Activated CD8-positive, alpha-beta memory T cell treated with anti-CD3 and anti-CD28 coated beads, Interleukin-2, amount 10 ng/mL, durations not matched to agents 7 days and 5 days (primary cell): ENCODE data around the gene CERS6. TPM values are rescaled to one million over a fixed set of nuclear protein-coding genes. Genes with fewer than 3 reads are reported as not detected.
"Not testable (repeated sequence)": the region's sequence is repeated elsewhere in the genome, so short reads cannot be mapped to it uniquely, and the experiment has no call there.

ENCODE experiments used
- ATAC-seq: fragments of 150-1000 bp; cut with Tn5 transposase; one replicate; pipeline ENCODE4 v1.10.0; 2021; ENCODE audit warnings: moderate library complexity
- CTCF ChIA-PET: fragments of 350-600 bp; sonication (Branson Sonifier 250); formaldehyde crosslinking; loops from one replicate; lab custom pipeline; 2021; ENCODE audit warnings: antibody characterized with exemption; lab: Charles Lee
- DNase-seq: peaks from one replicate; pipeline ENCODE4 v3.0.0-alpha.2; 2020
- H3K27ac Mint-ChIP-seq: one replicate; pipeline ENCODE4 v1.8.0; 2021; ENCODE audit warnings: mild to moderate bottlenecking, mixed read lengths
- H3K27me3 Mint-ChIP-seq: one replicate; pipeline ENCODE4 v1.8.0; 2021; ENCODE audit warnings: mixed read lengths
- H3K36me3 Mint-ChIP-seq: one replicate; pipeline ENCODE4 v1.8.0; 2021; ENCODE audit warnings: mild to moderate bottlenecking, mixed read lengths
- H3K4me1 Mint-ChIP-seq: one replicate; pipeline ENCODE4 v1.8.0; 2021; ENCODE audit warnings: mixed read lengths
- H3K4me3 Mint-ChIP-seq: one replicate; pipeline ENCODE4 v1.8.0; 2021; ENCODE audit warnings: mild to moderate bottlenecking, moderate library complexity, mixed read lengths
- H3K9me3 Mint-ChIP-seq: one replicate; pipeline ENCODE4 v1.8.0; 2022; ENCODE audit warnings: low read depth, mixed read lengths
- total RNA-seq, 2 experiments: library from RNA; stranded (reverse); gene quantifications; one replicate each; pipeline ENCODE4 v1.2.3, GENCODE V29; 2021

The CERS6 gene
- total RNA-seq, 2 experiments from 2014 or later, result 5.0 to 12.7 TPM

DNA sequence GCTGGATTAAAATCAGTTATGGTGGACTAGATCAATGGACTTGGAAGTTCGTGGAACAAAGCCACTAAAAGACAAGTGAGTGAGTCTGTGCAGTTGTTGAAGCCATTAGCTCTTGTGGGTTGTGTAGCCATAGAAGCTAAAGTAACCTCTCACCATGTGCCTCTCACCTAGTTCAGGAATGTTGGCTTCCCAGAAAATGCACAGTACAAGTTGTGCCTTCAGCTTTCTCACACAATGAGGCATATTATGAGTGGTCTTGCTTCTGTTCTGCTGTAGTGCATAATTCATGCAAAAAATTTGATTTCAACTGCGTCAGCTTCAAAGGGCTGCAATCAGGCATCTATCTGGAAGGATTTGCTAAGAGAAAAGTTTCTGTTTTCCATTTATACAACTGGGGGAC lies 26.2 kb downstream of the CERS6 start:
- H3K36me3 Mint-ChIP-seq, result no peaks in the 10 kb centered on the region
- H3K9me3 Mint-ChIP-seq, result no peaks in the 10 kb centered on the region
- CTCF ChIA-PET, result interaction anchor here (0.5 to 3.0 kb wide), 4 partner anchors 11 to 287 kb away, joined by 3 to 7 read pairs (median 4); no protein-coding TSS in a partner anchor
- H3K4me1 Mint-ChIP-seq, result no peaks in the 10 kb centered on the region
- H3K4me3 Mint-ChIP-seq, result no peak overlapping the region
- DNase-seq (no peak), ATAC-seq (no peak)
- H3K27ac Mint-ChIP-seq, result no peak overlapping the region
- peaks cover 26% of the 10 kb centered on the region for H3K27me3 Mint-ChIP-seq

GRCh38 chr2:168482952-168483831 lies 27.1 kb downstream of the CERS6 start:
- ATAC-seq (no peak), DNase-seq (no peak)
- Mint-ChIP-seq H3K4me1 (no peaks in the 10 kb centered on the region), H3K27me3 (peaks cover 26% of the 10 kb centered on the region), H3K27ac (no peak overlapping the region), H3K4me3 (no peak overlapping the region), H3K36me3 (no peaks in the 10 kb centered on the region), H3K9me3 (no peaks in the 10 kb centered on the region)
- CTCF ChIA-PET, result interaction anchor here (0.5 to 1.6 kb wide), 5 partner anchors 26 to 364 kb away, joined by 3 to 4 read pairs (median 3); no protein-coding TSS in a partner anchor

GRCh38 chr2:168486477-168486876 lies 30.4 kb downstream of the CERS6 start:
- ATAC-seq (no peak), DNase-seq (no peak)
- H3K9me3 Mint-ChIP-seq, result peaks cover 2% of the 10 kb centered on the region
- peaks cover 6% of the 10 kb centered on the region for H3K36me3 Mint-ChIP-seq
- H3K4me1 Mint-ChIP-seq, result peaks cover 16% of the 10 kb centered on the region
- H3K4me3 Mint-ChIP-seq, result no peak overlapping the region
- peaks cover 20% of the 10 kb centered on the region for H3K27me3 Mint-ChIP-seq
- no peak overlapping the region for H3K27ac Mint-ChIP-seq
- CTCF ChIA-PET, result no interaction called here

DNA sequence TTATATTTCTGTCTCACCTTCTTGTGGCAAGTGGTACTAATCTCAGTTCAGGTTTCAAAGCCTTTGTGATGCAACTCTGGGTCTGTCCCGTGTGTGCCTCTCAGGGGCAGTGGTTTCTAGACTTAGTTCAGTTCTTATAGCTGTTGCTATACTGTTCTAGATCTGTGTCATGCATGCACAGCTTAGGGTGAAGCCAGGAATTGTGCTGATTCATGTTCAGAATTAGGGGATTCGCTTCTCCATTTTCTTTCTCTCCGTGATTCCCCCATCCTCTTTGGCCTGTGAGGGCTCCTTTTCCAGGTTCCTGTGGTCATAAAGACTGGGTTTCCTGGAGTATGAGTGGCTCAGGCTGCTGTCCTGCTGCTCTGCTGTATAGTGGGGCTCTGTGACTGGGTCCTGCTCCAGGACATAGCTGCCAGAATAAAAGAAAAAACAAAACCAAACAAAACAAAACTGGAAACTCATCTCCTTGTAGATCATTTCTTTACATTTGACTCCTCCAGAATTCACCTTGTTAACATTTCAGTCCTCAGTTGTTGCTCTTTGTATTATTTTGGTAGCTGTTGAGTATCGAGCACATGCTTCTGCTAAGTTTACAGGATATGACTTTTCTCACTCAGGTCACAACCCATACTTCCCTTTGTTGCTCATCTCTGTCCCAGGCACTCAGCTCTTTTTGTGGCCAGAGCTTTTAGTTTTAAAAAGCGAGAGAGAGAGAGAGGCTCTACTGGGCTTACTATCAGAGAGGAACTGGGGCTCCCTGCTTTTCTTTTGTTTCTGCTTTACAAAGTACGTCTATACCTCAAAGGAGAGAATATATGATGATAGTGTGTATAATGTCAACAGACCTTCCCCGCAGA lies 34.2 kb downstream of the CERS6 start:
- H3K9me3 Mint-ChIP-seq, result peaks cover 4% of the 10 kb centered on the region
- DNase-seq, result peak; percentile 70
- H3K27ac Mint-ChIP-seq, result peak overlapping the region; percentile 90
- CTCF ChIA-PET, result interaction anchor here (0.5 to 1.6 kb wide), 5 partner anchors 20 to 401 kb away, joined by 3 to 6 read pairs (median 3); partner anchors contain the start of gene CERS6
- peaks cover 39% of the 10 kb centered on the region for H3K4me1 Mint-ChIP-seq
- H3K4me3 Mint-ChIP-seq, result peak overlapping the region; percentile 71
- peaks cover 16% of the 10 kb centered on the region for H3K36me3 Mint-ChIP-seq
- ATAC-seq, result peak; percentile 84
- peaks cover 13% of the 10 kb centered on the region for H3K27me3 Mint-ChIP-seq

GRCh38 chr2:168490946-168491605 lies 35.0 kb downstream of the CERS6 start:
- H3K27me3 Mint-ChIP-seq, result peaks cover 8% of the 10 kb centered on the region
- H3K36me3 Mint-ChIP-seq, result peaks cover 16% of the 10 kb centered on the region
- H3K27ac Mint-ChIP-seq, result peak overlapping the region; percentile 90
- peaks cover 47% of the 10 kb centered on the region for H3K4me1 Mint-ChIP-seq
- H3K4me3 Mint-ChIP-seq, result peak overlapping the region; percentile 71
- peak; percentile 50 for ATAC-seq
- peaks cover 4% of the 10 kb centered on the region for H3K9me3 Mint-ChIP-seq
- CTCF ChIA-PET, result interaction anchor here (0.5 kb wide), 1 partner anchor 151 kb away, joined by 3 read pairs; no protein-coding TSS in a partner anchor
- peak; percentile 57 for DNase-seq

DNA sequence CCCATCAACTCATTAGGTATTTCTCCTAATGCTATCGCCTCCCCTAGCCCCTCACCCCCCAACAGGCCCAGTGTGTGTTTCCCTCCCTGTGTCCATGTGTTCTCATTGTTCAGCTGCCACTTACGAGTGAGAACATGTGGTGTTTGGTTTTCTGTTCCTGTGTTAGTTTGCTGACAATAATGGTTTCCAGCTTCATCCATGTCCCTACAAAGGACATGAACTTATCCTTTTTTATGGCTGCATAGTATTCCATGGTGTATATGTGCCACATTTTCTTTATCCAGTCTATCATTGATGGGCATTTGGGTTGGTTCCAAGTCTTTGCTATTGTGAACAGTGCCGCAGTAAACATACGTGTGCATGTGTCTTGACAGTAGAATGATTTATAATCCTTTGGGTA lies 35.7 kb downstream of the CERS6 start:
- H3K9me3 Mint-ChIP-seq, DNase-seq, H3K27me3 Mint-ChIP-seq, ATAC-seq, CTCF ChIA-PET: not testable (repeated sequence)
- Mint-ChIP-seq H3K4me3 (peak overlapping the region; percentile 39), H3K36me3 (peaks cover 16% of the 10 kb centered on the region), H3K27ac (peak overlapping the region; percentile 90), H3K4me1 (peaks cover 47% of the 10 kb centered on the region)

GRCh38 chr2:168493219-168493618 lies 37.1 kb downstream of the CERS6 start:
- H3K9me3 Mint-ChIP-seq, H3K4me3 Mint-ChIP-seq, DNase-seq, CTCF ChIA-PET, H3K27ac Mint-ChIP-seq, ATAC-seq, H3K27me3 Mint-ChIP-seq: not testable (repeated sequence)
- Mint-ChIP-seq H3K36me3 (peaks cover 17% of the 10 kb centered on the region), H3K4me1 (peaks cover 49% of the 10 kb centered on the region)

DNA sequence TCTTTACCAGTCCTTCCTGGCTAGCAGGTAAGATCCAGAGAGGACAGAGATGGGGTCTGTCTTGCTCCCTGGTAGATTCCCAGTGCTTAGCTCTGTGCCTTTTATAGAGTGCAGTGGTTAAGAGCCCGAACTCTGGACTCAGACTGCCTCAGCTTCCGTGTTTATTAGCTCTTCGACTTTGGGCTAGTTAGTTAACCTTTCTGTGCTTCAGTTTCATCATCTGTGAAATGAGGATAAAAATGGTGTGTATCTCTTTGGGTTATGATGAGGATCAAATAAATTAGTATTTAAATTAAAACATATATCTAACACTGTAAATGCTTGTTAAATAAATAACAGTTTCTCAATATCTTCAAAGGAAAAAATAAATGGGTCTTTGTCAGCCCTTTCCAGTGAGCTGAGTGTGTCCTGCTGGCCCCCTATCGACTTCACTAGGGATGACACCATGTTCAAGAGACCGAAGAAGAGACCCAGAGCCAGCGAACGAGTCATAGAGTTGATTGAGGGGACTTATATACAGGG lies 38.2 kb downstream of the CERS6 start:
- CTCF ChIA-PET, result no interaction called here
- no peak for ATAC-seq
- H3K9me3 Mint-ChIP-seq, result peaks cover 2% of the 10 kb centered on the region
- H3K36me3 Mint-ChIP-seq, result peaks cover 12% of the 10 kb centered on the region
- peaks cover 48% of the 10 kb centered on the region for H3K4me1 Mint-ChIP-seq
- no peak overlapping the region for H3K27ac Mint-ChIP-seq
- H3K4me3 Mint-ChIP-seq, result no peak overlapping the region
- H3K27me3 Mint-ChIP-seq, result peaks cover 10% of the 10 kb centered on the region
- DNase-seq, result no peak

DNA sequence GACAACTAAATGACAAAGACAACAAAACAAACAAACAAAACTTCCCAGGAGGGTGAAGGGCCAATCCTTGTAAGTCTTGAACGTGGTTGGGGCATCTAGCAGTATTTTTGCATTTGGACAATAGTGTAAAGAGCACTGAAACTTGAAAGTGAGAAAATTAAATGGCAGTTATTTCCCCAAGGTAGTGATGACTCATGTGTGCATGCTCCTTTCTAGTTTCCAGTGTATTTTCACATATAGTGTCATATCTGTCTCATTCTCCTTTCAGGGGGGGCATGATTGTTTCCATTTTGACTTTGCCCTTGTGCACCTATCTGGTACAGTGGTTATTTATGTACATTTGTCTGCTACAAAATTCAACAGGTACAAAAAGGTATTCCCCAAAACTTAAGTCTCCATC lies 39.5 kb downstream of the CERS6 start:
- Mint-ChIP-seq H3K4me1 (peaks cover 39% of the 10 kb centered on the region), H3K36me3 (peaks cover 14% of the 10 kb centered on the region), H3K27ac (no peak overlapping the region), H3K27me3 (peaks cover 10% of the 10 kb centered on the region), H3K4me3 (no peak overlapping the region), H3K9me3 (peaks cover 2% of the 10 kb centered on the region)
- CTCF ChIA-PET, result no interaction called here
- DNase-seq, result no peak
- ATAC-seq, result peak; percentile 37

DNA sequence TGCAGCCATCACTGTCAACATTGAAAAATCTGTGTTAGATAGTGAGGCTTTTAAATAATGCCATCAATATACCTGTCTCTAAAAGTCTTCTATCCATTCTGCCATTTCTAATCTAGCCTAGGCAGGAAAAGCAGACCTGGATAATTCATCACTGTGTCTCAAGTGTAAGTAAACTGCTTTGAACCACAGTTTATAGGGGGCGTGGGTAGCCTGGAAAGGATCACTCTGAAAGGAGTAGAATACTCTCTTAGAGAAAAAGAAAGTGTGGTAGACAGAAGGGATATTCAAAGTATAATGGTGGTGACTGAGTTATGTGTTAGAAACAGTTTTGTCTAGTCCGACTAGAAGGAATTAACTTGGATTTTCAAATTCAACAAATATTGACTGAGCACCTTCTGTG lies 40.8 kb downstream of the CERS6 start:
- Mint-ChIP-seq H3K4me1 (peaks cover 29% of the 10 kb centered on the region), H3K27ac (no peak overlapping the region), H3K27me3 (peaks cover 10% of the 10 kb centered on the region), H3K4me3 (no peak overlapping the region), H3K36me3 (peaks cover 14% of the 10 kb centered on the region), H3K9me3 (peaks cover 2% of the 10 kb centered on the region)
- ATAC-seq (no peak), DNase-seq (no peak)
- CTCF ChIA-PET, result no interaction called here

- Mint-ChIP-seq H3K4me1 (peaks cover 17% of the 10 kb centered on the region), H3K27me3 (peaks cover 10% of the 10 kb centered on the region), H3K27ac (no peak overlapping the region), H3K4me3 (no peak overlapping the region), H3K9me3 (peaks cover 6% of the 10 kb centered on the region), H3K36me3 (peaks cover 9% of the 10 kb centered on the region)
- CTCF ChIA-PET, result no interaction called here
- no peak for DNase-seq
- ATAC-seq, result no peak
These were observed 43.4 kb downstream of the CERS6 start for GRCh38 chr2:168499500-168499899.

- peaks cover 6% of the 10 kb centered on the region for H3K9me3 Mint-ChIP-seq
- peaks cover 10% of the 10 kb centered on the region for H3K27me3 Mint-ChIP-seq
- DNase-seq, result no peak
- no peak for ATAC-seq
- H3K4me3 Mint-ChIP-seq, result no peak overlapping the region
- H3K36me3 Mint-ChIP-seq, result peaks cover 9% of the 10 kb centered on the region
- H3K27ac Mint-ChIP-seq, result no peak overlapping the region
- peaks cover 8% of the 10 kb centered on the region for H3K4me1 Mint-ChIP-seq
- CTCF ChIA-PET, result no interaction called here
These were observed 44.4 kb downstream of the CERS6 start for GRCh38 chr2:168500516-168500915.
